Ovary (tissue), 3 donors: ENCODE results near the gene WIPI1.

Source experiments
- CTCF ChIP-seq, 3 donors: fragments of 450-650 bp in 2 of 3; fragments of 200-600 bp in 1 of 3; IDR thresholded peaks; one replicate each; pipeline versions ENCODE4 v1.5.1 to v1.8.0; 2016 to 2022; ENCODE audit warnings: antibody characterized with exemption in 3 of 3, mild to moderate bottlenecking in 1 of 3
- EP300 ChIP-seq: sonication (generic); formaldehyde crosslinking; IDR thresholded peaks from one replicate; pipeline ENCODE4 v1.6.1; 2017; ENCODE audit warnings: antibody characterized with exemption
- POLR2A ChIP-seq: fragments of 450-650 bp; IDR thresholded peaks from one replicate; pipeline ENCODE4 v1.6.1; 2017; ENCODE audit warnings: antibody characterized with exemption, mild to moderate bottlenecking, moderate library complexity
- donor health status: DM: no; HTN: no; CAD: no.

DNA sequence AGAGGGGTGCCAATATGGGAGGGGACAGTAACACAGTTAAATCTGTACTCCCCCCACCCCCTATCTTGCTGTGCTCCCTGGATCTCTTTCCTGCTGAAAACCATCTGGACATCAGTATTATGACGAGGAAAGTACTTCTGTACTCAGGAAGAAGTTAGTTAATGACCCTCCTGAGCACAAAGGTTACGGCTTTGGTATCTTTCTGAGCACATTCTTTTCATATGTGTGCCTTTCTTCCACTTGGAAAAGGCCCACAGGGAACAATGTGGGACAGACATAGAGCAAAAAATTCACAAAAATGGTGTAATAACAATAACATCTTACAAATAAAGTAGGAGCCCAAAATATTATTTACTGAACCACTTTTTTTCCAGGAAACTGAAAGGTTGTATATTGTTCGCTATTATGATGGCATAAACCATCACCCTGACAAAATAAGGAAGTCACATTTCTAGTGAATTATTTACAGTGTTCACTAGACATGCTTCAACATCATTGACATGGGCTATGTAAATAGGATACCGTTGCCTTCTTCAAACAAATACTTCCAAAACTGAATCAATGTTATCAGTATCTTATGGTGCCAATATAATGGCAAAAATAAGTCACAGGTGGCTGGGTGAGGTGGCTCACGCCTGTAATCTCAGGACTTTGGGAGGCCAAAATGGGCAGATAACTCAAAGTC lies 5.5 kb downstream of the WIPI1 start:
- TF ChIP-seq CTCF (IDR thresholded peaks at IDR 0.05): no peak
- TF ChIP-seq EP300: no peak
- TF ChIP-seq POLR2A: no peak
